K562 (cell line): ENCODE results near the gene RBKS. TPM values are rescaled to one million over a fixed set of nuclear protein-coding genes. Genes with fewer than 3 reads are reported as not detected.

Experiments
- ATAC-seq: fragments of 200-7000 bp; cut with Tn5 transposase; 3 replicates; pipeline ENCODE4 v1.9.1; 2020; ENCODE audit warnings: moderate library complexity
- BruUV-seq: library from RNA; stranded (reverse); fragments of 400-500 nt; replicated peaks from 2 replicates; lab custom pipeline; 2021; lab: Mats Ljungman, UMichigan
- CTCF ChIA-PET: fragments of 300-600 bp; formaldehyde crosslinking; extraction: SDS; loops from one replicate; lab custom pipeline; 2021; ENCODE audit warnings: low intra/inter-chr PET ratio; lab: Yijun Ruan, JAX
- POLR2A ChIA-PET: fragments of 300-600, 350-650 bp; sonication (Branson Sonifier 250); formaldehyde crosslinking; extraction: SDS; loops from one replicate; lab custom pipeline; 2021; ENCODE audit warnings: antibody characterized with exemption, inconsistent platforms; lab: Yijun Ruan, JAX
- DNase-seq, 4 experiments: peaks; one replicate each; pipeline versions ENCODE4 v3.0.0 to v3.0.0-alpha.2; 2011 to 2018; ENCODE audit warnings: low spot score in 3 of 4, mixed read lengths in 3 of 4; ENCODE audit errors: extremely low read depth in 1 of 4
- FAIRE-seq: peaks from 2 replicates; lab custom pipeline; 2011; peaks lifted over from hg19 to GRCh38; lab: Jason Lieb, UNC
- H2AFZ ChIP-seq: 2 replicates; pipeline ENCODE4 v1.6.0; 2011; ENCODE audit warnings: low read depth, low read length, control low read depth, inconsistent platforms
- H3K27ac ChIP-seq: fragments of 200-600 bp; 3 replicates; pipeline ENCODE4 v1.8.0; 2011; ENCODE audit warnings: low read depth, mild to moderate bottlenecking, control low read depth, inconsistent platforms, low read length, moderate library complexity, mixed read lengths; ENCODE audit errors: extremely low read depth
- H3K27me3 ChIP-seq, 2 experiments: fragments of 300-600 bp in 1 of 2; 2 replicates in 1 of 2; 3 replicates in 1 of 2; pipeline versions ENCODE4 v1.6.0 to v1.8.0; 2011; ENCODE audit warnings: inconsistent platforms in 2 of 2, low read length in 2 of 2, mild to moderate bottlenecking in 1 of 2, mixed read lengths in 1 of 2, moderate library complexity in 1 of 2; ENCODE audit not compliant: control insufficient read depth in 2 of 2, insufficient read depth in 2 of 2
- H3K36me3 ChIP-seq: fragments of 300-600 bp; 3 replicates; pipeline ENCODE4 v1.8.0; 2011; ENCODE audit warnings: mild to moderate bottlenecking, low read length, inconsistent platforms; ENCODE audit not compliant: control insufficient read depth, insufficient read depth
- H3K4me1 ChIP-seq, 2 experiments: fragments of 200-600 bp in 1 of 2; replicated peaks in 1 of 2; 2 replicates in 1 of 2; 3 replicates in 1 of 2; pipeline versions ENCODE4 v1.5.1 to v1.8.0; 2011; ENCODE audit warnings: inconsistent platforms in 2 of 2, low read length in 2 of 2, mild to moderate bottlenecking in 1 of 2, mixed read lengths in 1 of 2, moderate library complexity in 1 of 2; ENCODE audit not compliant: control insufficient read depth in 2 of 2, insufficient read depth in 2 of 2
- H3K4me2 ChIP-seq: 2 replicates; pipeline ENCODE4 v1.6.1; 2011; ENCODE audit warnings: low read length, control low read depth, inconsistent platforms, mixed read lengths; ENCODE audit not compliant: insufficient read depth
- H3K4me3 ChIP-seq: fragments of 200-600 bp; sonication (generic), shearing (Covaris generic); 2 replicates; pipeline ENCODE4 v1.5.1; 2016; ENCODE audit warnings: control low read depth, inconsistent platforms
- H3K79me2 ChIP-seq: fragments of 200-600 bp; 3 replicates; pipeline ENCODE4 v1.8.0; 2011; ENCODE audit warnings: low read length, inconsistent platforms; ENCODE audit not compliant: control insufficient read depth, insufficient read depth
- H3K9ac ChIP-seq, 2 experiments: 2 replicates each; pipeline versions ENCODE4 v1.6.0 to v1.6.1; 2011; ENCODE audit warnings: low read depth in 2 of 2, low read length in 2 of 2, control low read depth in 1 of 2, inconsistent platforms in 1 of 2, mild to moderate bottlenecking in 1 of 2, mixed read lengths in 1 of 2; ENCODE audit not compliant: insufficient read depth in 1 of 2
- H3K9me1 ChIP-seq: one replicate; pipeline ENCODE4 v1.6.0; 2011; ENCODE audit warnings: inconsistent platforms, mild to moderate bottlenecking, low read length, moderate library complexity; ENCODE audit not compliant: control insufficient read depth, insufficient read depth
- H3K9me3 ChIP-seq: replicated peaks from 2 replicates; pipeline ENCODE4 v1.5.1; 2011; ENCODE audit warnings: low read depth, low read length, inconsistent platforms; ENCODE audit not compliant: control insufficient read depth, insufficient read depth
- H4K20me1 ChIP-seq: replicated peaks from 2 replicates; pipeline ENCODE4 v1.6.1; 2011; ENCODE audit warnings: low read length, inconsistent platforms, mixed read lengths; ENCODE audit not compliant: control insufficient read depth, insufficient read depth
- CEBPB ChIP-seq: fragments of 450-650 bp; IDR thresholded peaks from 2 replicates; pipeline ENCODE4 v1.6.1; 2016; ENCODE audit warnings: missing genetic modification characterization, missing compliant biosample characterization
- ELF2 ChIP-seq: fragments of 250-450 bp; sonication (Bioruptor Pico); IDR thresholded peaks from 2 replicates; pipeline ENCODE4 v1.5.0; 2021; ENCODE audit warnings: mild to moderate bottlenecking
- U2AF1 ChIP-seq: fragments of 200-400 bp; formaldehyde crosslinking; optimal IDR thresholded peaks from 2 replicates; pipeline ENCODE3; 2017; ENCODE audit warnings: mild to moderate bottlenecking, low read depth, low read length, moderate library complexity
- USF2 ChIP-seq: sonication (generic); formaldehyde crosslinking; IDR thresholded peaks from 2 replicates; pipeline ENCODE4 v1.5.0; 2020; ENCODE audit warnings: missing genetic modification reagents
- WGBS: fragments of 100-300 bp; shearing (Covaris generic); methylation state at CpG from one replicate; pipeline ENCODE4 v1.1.6; 2016; ENCODE audit warnings: low coverage, mixed read lengths; ENCODE audit not compliant: insufficient coverage; ENCODE audit errors: missing lambda C conversion rate; 5-methylcytosine and 5-hydroxymethylcytosine counted together
- in situ Hi-C: fragments of 300-500 bp; cut with MboI; formaldehyde crosslinking; loops from 4 replicates; pipeline ENCODE4 v1.15.0; 2018; ENCODE audit warnings: inconsistent platforms, mixed read lengths
- intact Hi-C: fragments of 100-400 bp; cut with micrococcal nuclease; formaldehyde crosslinking; loops from 2 replicates; pipeline ENCODE4 v1.14.2; 2022
- polyA plus RNA-seq, 8 experiments: library from polyadenylated mRNA; depleted of rRNA in 4 of 8; stranded (reverse) in 5 of 8; unstranded in 3 of 8; fragments of >200 nt; fragmentation: Nextera tagmentation in 2 of 8; fragmentation: Illumina TruSeq in 1 of 8; extraction: Ambion mirVana in 2 of 8; extraction: Trizol in 1 of 8; gene quantifications; 2 replicates each; pipeline versions ENCODE4 v1.2.1 to v1.2.3, GENCODE V29; 2011 to 2014; ENCODE audit warnings: inconsistent platforms in 1 of 8, missing spikeins in 1 of 8
- total RNA-seq, 7 experiments: library from RNA; depleted of rRNA in 6 of 7; stranded (reverse); fragments of >200 nt in 6 of 7; fragmentation: Illumina TruSeq in 2 of 7; extraction: Trizol in 2 of 7; gene quantifications; 2 replicates each; pipeline versions ENCODE4 v1.2.1 to v1.2.3, GENCODE V29; 2011 to 2021; ENCODE audit warnings: low replicate concordance in 1 of 7

RBKS gene
- total and polyA plus RNA-seq, 9 of the 15 experiments (the other 6 are each of a cell fraction or from before 2014, with no cell fraction given), result 0.06 to 0.39 (median 0.19) TPM

- TF ChIP-seq U2AF1, result no peak
- peak; percentile 45; the same call in 1 of the 2 replicates for TF ChIP-seq CEBPB (tag)
- TF ChIP-seq, all 486 proteins: peak for 1
These were observed 93.1 kb downstream of the RBKS start (continued) for GRCh38 chr2:27796791-27797765.

- H3K27me3 ChIP-seq, result peaks cover 19 to 36% of the 10 kb centered on the region in 2 experiments
- no peaks in the 10 kb centered on the region; a peak in 1 of 5 replicates for H3K4me1 ChIP-seq
- BruUV-seq, result no TSS peak
- no peaks in the 10 kb centered on the region for H3K9me3 ChIP-seq
- intact Hi-C loops, result no loop called here
- H4K20me1 ChIP-seq, result no peaks in the 10 kb centered on the region; the same call in 1 of the 2 replicates
- no peak overlapping the region for H3K27ac ChIP-seq
- H3K9me1 ChIP-seq, result no peaks in the 10 kb centered on the region
- H2AFZ ChIP-seq, result no peak overlapping the region
- H3K36me3 ChIP-seq, result no peaks in the 10 kb centered on the region
- no peak overlapping the region for H3K9ac ChIP-seq
- H3K4me3 ChIP-seq, result no peak overlapping the region
- 0% methylated on average over 4 of the region's 4 CpGs for WGBS
- no peak for ATAC-seq
- no peak for DNase-seq
- POLR2A ChIA-PET, result no interaction called here
- no peaks in the 10 kb centered on the region for H3K79me2 ChIP-seq
- CTCF ChIA-PET, result no interaction called here
- TF ChIP-seq ELF2 (CRISPR knock-in tag) (no peak), USF2 (CRISPR knock-in tag) (0 out of 2 replicates have a peak, but pooled peaks have one; percentile 4)
- H3K4me2 ChIP-seq, result no peak overlapping the region
- no peak for FAIRE-seq
- in situ Hi-C loops, result no loop called here
These were observed 94.3 kb downstream of the RBKS start for GRCh38 chr2:27795868-27796277.
